RPMI7951 (cell line): ENCODE data around the gene AGBL1. TPM values are rescaled to one million over a fixed set of nuclear protein-coding genes. Genes with fewer than 3 reads are reported as not detected.
"Not testable (repeated sequence)": the region's sequence is repeated elsewhere in the genome, so short reads cannot be mapped to it uniquely, and the experiment has no call there.

Experiments
- DNase-seq: peaks from one replicate; pipeline ENCODE4 v3.0.0-alpha.2; 2012; ENCODE audit warnings: low read depth
- total RNA-seq: library from RNA; depleted of rRNA; stranded (reverse); fragments of >200 nt; shearing (Covaris generic); gene quantifications from 2 replicates; pipeline ENCODE4 v1.2.3, GENCODE V29; 2014

The AGBL1 gene
- total RNA-seq, 1 experiment from 2014 or later: not detected

GRCh38 chr15:86082619-86083380 lies 3.1 kb downstream of the AGBL1 start:
- DNase-seq: no peak

- DNase-seq: no peak
Measured at GRCh38 chr15:86087808-86088207, 8.1 kb downstream of the AGBL1 start.

- no peak for DNase-seq
Measured at GRCh38 chr15:86089422-86089821, 9.8 kb downstream of the AGBL1 start.

GRCh38 chr15:86101818-86102217 lies 22.1 kb downstream of the AGBL1 start:
- DNase-seq: no peak

- no peak for DNase-seq
Measured at GRCh38 chr15:86103825-86104224, 24.2 kb downstream of the AGBL1 start.

GRCh38 chr15:86106306-86106705 lies 26.6 kb downstream of the AGBL1 start:
- no peak for DNase-seq

- no peak for DNase-seq
Measured at GRCh38 chr15:86115145-86115801, 35.6 kb downstream of the AGBL1 start.

GRCh38 chr15:86121568-86122225 lies 42.0 kb downstream of the AGBL1 start:
- DNase-seq: no peak

GRCh38 chr15:86122691-86123391 lies 43.2 kb downstream of the AGBL1 start:
- DNase-seq: not testable (repeated sequence)

- DNase-seq: no peak
Measured at GRCh38 chr15:86125775-86126174, 46.1 kb downstream of the AGBL1 start.

- DNase-seq: no peak
Measured at GRCh38 chr15:86127547-86127946, 47.9 kb downstream of the AGBL1 start.

- DNase-seq: no peak
Measured at GRCh38 chr15:86135041-86135440, 55.4 kb downstream of the AGBL1 start.

GRCh38 chr15:86136861-86137260 lies 57.2 kb downstream of the AGBL1 start:
- no peak for DNase-seq

GRCh38 chr15:86138798-86139197 lies 59.1 kb downstream of the AGBL1 start:
- DNase-seq: no peak

- no peak for DNase-seq
Measured at GRCh38 chr15:86139828-86140227, 60.2 kb downstream of the AGBL1 start.

GRCh38 chr15:86154705-86155104 lies 75.0 kb downstream of the AGBL1 start:
- DNase-seq: no peak

GRCh38 chr15:86155551-86155950 lies 75.9 kb downstream of the AGBL1 start:
- DNase-seq: no peak

GRCh38 chr15:86157606-86158293 lies 78.1 kb downstream of the AGBL1 start:
- DNase-seq: no peak

GRCh38 chr15:86159468-86159867 lies 79.8 kb downstream of the AGBL1 start:
- DNase-seq: no peak

GRCh38 chr15:86161250-86161649 lies 81.6 kb downstream of the AGBL1 start:
- no peak for DNase-seq

- no peak for DNase-seq
Measured at GRCh38 chr15:86162172-86162591, 82.5 kb downstream of the AGBL1 start.

- DNase-seq: no peak
Measured at GRCh38 chr15:86162641-86163040, 83.0 kb downstream of the AGBL1 start.
